Type B pancreatic cell (in vitro differentiated cells): ENCODE measurements around the gene PLD5. TPM values are rescaled to one million over a fixed set of nuclear protein-coding genes. Genes with fewer than 3 reads are reported as not detected.
"Not testable (repeated sequence)": the region's sequence is repeated elsewhere in the genome, so short reads cannot be mapped to it uniquely, and the experiment has no call there.

ENCODE experiments used
- DNase-seq: peaks from one replicate; pipeline ENCODE4 v3.0.0; 2021; ENCODE audit warnings: mixed read lengths; ENCODE audit not compliant: unreplicated experiment; ENCODE audit errors: extremely low spot score
- H3K27ac Mint-ChIP-seq: 2 replicates; pipeline ENCODE4 v1.8.0; 2021; ENCODE audit warnings: mild to moderate bottlenecking, mixed read lengths
- H3K27me3 Mint-ChIP-seq: 2 replicates; pipeline ENCODE4 v1.8.0; 2021; ENCODE audit warnings: mixed read lengths
- H3K36me3 Mint-ChIP-seq: 2 replicates; pipeline ENCODE4 v1.8.0; 2021; ENCODE audit warnings: mixed read lengths
- H3K4me1 Mint-ChIP-seq: one replicate; pipeline ENCODE4 v1.8.0; 2021; ENCODE audit warnings: mixed read lengths; ENCODE audit not compliant: unreplicated experiment
- H3K4me3 Mint-ChIP-seq: 2 replicates; pipeline ENCODE4 v1.8.0; 2021; ENCODE audit warnings: mild to moderate bottlenecking, mixed read lengths
- H3K9me3 Mint-ChIP-seq: 2 replicates; pipeline ENCODE4 v1.8.0; 2021; ENCODE audit warnings: mixed read lengths
- CTCF ChIP-seq: fragments of 200-600 bp; sonication (generic); conservative IDR thresholded peaks from 2 replicates; pipeline ENCODE4 v1.5.0; 2021; ENCODE audit warnings: antibody characterized with exemption, mild to moderate bottlenecking
- total RNA-seq: library from RNA; stranded (reverse); gene quantifications from 2 replicates; pipeline ENCODE4 v1.2.1, GENCODE V29; 2021; ENCODE audit warnings: low replicate concordance

PLD5 gene
- total RNA-seq, 1 donor from 2014 or later = 2.6 TPM

- no peak overlapping the region for H3K27ac Mint-ChIP-seq
- peaks cover 4% of the 10 kb centered on the region for H3K27me3 Mint-ChIP-seq
- TF ChIP-seq CTCF = no peak
- no peak for DNase-seq
- H3K9me3 Mint-ChIP-seq = no peaks in the 10 kb centered on the region
- H3K4me1 Mint-ChIP-seq = no peaks in the 10 kb centered on the region
- no peak overlapping the region for H3K4me3 Mint-ChIP-seq
- H3K36me3 Mint-ChIP-seq = no peaks in the 10 kb centered on the region
Measured at GRCh38 chr1:242239398-242239797, 285.1 kb downstream of the PLD5 start.

- no peak overlapping the region for H3K4me3 Mint-ChIP-seq
- H3K27ac Mint-ChIP-seq = no peak overlapping the region
- no peak for TF ChIP-seq CTCF
- no peaks in the 10 kb centered on the region for H3K36me3 Mint-ChIP-seq
- H3K27me3 Mint-ChIP-seq = peaks cover 10% of the 10 kb centered on the region
- no peaks in the 10 kb centered on the region for H3K4me1 Mint-ChIP-seq
- DNase-seq = no peak
- H3K9me3 Mint-ChIP-seq = no peaks in the 10 kb centered on the region
Measured at GRCh38 chr1:242237051-242237450, 287.4 kb downstream of the PLD5 start.

GRCh38 chr1:242228991-242229390 is 295.5 kb downstream of the PLD5 start:
- H3K27me3 Mint-ChIP-seq = peaks cover 3% of the 10 kb centered on the region

GRCh38 chr1:242225767-242226573 is 298.5 kb downstream of the PLD5 start:
- no peak for DNase-seq
- Mint-ChIP-seq H3K27me3 (no peaks in the 10 kb centered on the region), H3K4me1 (peaks cover 4% of the 10 kb centered on the region), H3K27ac (no peak overlapping the region), H3K4me3 (no peak overlapping the region), H3K9me3 (peaks cover 3% of the 10 kb centered on the region), H3K36me3 (no peaks in the 10 kb centered on the region)
- no peak for TF ChIP-seq CTCF

More at GRCh38 chr1:242228991-242229390, 295.5 kb downstream of the PLD5 start:
- H3K36me3 Mint-ChIP-seq = no peaks in the 10 kb centered on the region
- DNase-seq = no peak
- H3K4me3 Mint-ChIP-seq = no peak overlapping the region
- H3K9me3 Mint-ChIP-seq = peaks cover 3% of the 10 kb centered on the region
- no peak for TF ChIP-seq CTCF
- no peak overlapping the region for H3K27ac Mint-ChIP-seq
- H3K4me1 Mint-ChIP-seq = peaks cover 4% of the 10 kb centered on the region

GRCh38 chr1:242224878-242225766 is 299.4 kb downstream of the PLD5 start:
- H3K4me3 Mint-ChIP-seq, H3K4me1 Mint-ChIP-seq, DNase-seq, H3K9me3 Mint-ChIP-seq, H3K27ac Mint-ChIP-seq, H3K27me3 Mint-ChIP-seq, H3K36me3 Mint-ChIP-seq: not testable (repeated sequence)

- DNase-seq = no peak
- no peaks in the 10 kb centered on the region for H3K27me3 Mint-ChIP-seq
- H3K36me3 Mint-ChIP-seq = no peaks in the 10 kb centered on the region
- H3K4me1 Mint-ChIP-seq = peaks cover 4% of the 10 kb centered on the region
- no peak for TF ChIP-seq CTCF
- no peak overlapping the region for H3K27ac Mint-ChIP-seq
- H3K9me3 Mint-ChIP-seq = peaks cover 3% of the 10 kb centered on the region
- no peak overlapping the region for H3K4me3 Mint-ChIP-seq
Measured at GRCh38 chr1:242224461-242224860, 300.0 kb downstream of the PLD5 start.
